ENCODE results near the gene GRM2.
A peak's percentile ranks its signal among the peaks of the same experiment; 100 is the strongest.

The GRM2 gene

DNA sequence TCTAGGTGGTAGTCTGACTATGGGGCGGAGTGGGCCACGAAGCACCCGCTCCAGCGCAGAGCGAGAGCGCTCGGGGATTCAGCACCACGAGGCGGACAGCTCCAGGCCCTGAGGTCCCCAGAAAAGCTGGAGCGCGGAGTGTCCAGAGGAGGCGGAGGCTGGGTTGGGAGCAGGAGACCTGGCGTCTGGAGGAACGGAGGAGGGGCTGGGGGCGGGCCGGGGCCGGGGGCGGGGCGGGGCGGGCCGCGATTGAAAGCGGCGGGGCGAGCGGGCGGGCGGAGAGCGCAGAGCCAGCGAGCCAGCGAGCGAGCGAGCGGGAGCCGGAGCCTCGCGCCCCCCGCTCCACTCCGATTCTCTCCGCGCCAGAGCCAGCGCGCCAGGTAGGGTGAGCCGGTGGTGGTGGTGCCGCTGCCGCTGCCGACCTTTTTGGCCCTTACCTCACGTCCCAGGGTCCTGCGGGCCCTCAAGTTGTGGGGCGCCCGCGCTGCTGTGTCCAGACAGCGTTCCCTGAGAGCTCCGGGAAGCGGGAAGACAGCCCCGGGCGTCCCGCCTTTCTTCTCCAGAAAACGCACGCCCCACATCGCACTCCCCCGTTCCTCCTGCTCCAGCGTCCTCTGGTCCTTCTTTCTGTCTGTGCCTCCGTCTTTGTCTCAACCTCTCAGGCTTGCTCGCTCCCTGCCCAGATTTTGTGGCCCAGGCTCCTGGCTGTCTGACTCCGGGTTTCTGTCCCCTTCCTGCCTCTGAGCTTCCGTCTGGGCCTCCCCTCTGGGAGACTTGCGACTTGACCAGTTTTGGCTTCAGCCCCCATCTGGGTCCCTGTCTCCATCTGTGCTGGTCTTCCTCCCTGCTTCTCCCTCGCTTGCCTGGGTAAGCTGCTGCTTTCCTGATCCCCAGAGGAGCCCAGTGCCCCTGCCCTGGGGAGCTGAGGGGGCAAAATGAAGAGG, at the start of gene GRM2:
Gene GRM2, plus strand, starts transcription at position 281 of the 944 bp plus-strand sequence. CDS start 1,916 bp downstream, outside the sequence.
- peak; percentile 87 for DNase-seq (ENCODE audit: low spot score)

- no peak for DNase-seq (ENCODE audit: low spot score)
These were observed 49.6 kb upstream of the GRM2 start for GRCh38 chr3:51657234-51657633.

DNA sequence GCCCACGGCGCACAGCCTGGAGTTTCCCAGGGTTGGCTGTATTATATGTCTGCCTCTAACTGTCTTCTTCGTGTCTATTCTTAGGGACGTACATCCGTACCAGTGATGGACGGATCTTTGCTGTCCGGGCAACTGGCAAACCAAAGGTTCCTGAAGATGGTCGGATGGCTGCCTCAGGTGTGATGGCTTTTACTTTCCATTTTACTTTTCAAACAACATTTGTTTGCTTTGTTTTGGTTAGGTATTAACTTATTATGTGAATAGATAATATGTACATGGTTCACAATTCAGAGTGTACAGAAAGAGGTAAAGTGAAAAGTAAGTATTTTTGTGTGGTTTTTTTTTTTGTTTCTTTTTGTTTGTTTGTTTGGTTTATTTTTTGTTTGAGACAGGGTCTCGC, 46.9 kb upstream of the GRM2 start:
- no peak for DNase-seq (ENCODE audit: low spot score)

DNA sequence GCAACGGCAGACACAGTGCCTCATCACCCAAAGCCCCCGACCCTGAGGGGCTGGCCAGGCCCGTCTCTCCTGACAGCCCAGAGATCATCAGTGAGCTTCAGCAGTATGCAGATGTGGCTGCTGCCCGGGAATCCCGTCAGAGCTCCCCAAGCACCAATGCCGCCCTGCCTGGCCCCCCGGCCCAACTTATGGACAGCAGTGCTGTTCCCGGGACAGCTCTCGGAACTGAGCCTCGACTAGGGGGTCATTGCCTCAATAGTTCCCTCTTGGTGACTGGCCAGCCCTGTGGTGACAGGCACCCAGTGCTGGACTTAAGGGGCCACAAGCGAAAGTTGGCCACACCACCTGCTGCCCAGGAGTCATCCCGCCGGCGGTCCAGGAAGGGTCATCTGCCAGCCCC, 44.4 kb upstream of the GRM2 start:
- DNase-seq (ENCODE audit: low spot score): no peak

DNA sequence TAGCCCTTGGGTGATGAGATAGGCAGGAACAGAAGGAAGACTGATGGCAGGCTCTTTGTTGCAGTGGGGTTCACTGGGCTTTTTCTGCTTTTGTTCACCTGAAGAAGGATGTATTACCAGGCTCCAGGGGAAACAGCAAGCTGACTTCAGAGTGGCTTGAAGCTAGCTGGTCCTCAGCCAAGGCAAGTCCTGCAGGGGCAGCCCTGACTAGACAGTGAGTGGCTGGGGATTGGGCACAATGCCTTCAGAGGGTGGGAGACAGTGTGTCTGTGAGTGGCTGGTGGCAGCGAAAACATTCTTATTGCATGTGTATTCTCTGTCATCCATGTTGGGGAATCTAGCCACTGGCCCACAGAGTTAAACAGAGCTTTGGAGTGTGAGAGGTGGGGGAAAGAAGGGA, 38.1 kb upstream of the GRM2 start:
- DNase-seq (ENCODE audit: low spot score): no peak

DNA sequence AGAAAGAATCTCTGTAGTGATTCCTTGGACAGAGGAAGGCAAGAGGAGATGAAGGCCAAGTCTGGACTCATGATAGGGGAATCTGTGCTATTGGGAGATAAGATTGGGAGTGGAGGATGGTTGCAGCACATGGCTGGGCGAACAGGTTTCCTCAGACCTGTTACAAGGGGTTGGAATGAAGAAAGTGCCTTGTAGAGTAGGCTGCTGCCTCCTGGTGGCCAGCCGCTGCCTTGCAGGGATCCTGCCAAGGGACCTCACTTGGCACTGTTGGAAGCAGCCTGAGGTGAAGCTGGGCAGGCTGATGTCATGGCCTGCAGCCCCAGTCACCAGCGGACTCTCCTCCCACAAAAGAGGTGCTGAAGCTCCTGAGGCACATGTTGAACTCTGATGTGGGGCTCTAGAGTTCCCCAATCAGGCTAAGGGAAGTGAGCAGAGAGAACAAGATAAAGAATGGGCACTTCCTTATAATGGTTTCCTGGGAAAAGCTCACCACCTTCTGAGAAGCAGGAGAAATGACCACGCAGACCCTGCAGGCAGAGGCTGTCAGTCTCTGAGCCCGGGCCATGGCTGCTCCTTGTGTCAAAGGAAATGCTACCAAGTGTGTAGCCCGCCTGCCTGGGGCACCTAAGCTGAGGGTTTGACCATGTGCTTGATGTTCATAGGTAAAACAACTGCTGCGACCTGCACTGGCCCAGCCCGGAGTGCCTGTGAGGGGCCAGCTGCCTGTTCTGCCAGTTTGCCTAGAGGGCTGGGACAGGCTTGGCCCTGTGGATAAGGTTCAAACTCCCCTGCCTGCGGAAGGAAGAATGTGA, 37.4 kb upstream of the GRM2 start:
- DNase-seq (ENCODE audit: low spot score): peak; percentile 74

GRCh38 chr3:51670053-51670822, 36.6 kb upstream of the GRM2 start:
- no peak for DNase-seq (ENCODE audit: low spot score)

DNA sequence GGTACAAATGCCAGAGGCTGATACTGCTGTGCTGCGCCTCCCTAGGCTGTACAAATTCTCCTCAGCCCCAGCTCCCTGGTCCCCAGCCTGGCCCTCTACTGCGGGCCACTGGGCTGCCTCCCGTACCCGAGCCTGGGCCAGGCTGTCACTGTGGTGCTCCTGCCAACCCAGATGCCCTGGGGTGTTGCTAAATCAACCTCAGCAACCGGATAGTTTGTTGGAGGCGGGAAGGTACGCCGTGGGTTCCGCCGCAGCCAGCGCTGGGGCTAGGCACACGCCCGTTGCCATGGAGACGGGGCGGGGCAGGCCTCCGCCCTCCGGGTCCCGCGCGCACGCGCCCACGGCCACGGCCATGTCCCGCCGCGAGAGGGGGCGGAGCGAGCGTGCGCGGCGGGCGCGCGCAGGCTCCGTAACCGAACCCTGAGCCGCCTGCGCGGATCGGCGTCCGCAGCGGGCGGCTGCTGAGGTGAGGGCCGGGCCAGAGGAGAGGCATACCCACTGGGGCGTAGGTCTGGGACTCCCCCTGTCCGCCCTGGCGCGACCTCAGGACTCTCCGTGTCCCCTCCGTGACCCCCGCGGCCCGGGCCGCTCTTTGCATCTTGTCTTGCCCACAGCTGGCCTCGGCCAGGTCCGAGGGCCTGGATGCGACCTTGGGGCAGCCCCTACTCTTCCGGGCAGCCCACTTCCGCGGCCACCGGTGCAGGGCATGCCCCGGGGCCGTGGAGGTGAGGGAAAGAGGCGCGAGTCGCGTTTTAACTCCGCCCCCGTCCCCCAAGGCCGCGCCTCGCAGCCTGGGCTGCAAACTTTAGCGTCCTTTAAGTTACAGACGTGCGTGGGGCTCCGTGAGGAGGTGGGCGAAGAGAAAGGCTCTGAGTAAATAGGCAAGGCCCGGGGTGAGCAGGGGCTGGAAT, 35.8 kb upstream of the GRM2 start, which contains the start of gene TEX264:
Gene TEX264, plus strand, starts transcription at position 430 of the 911 bp plus-strand sequence. CDS start 3,053 bp downstream, outside the sequence.
- peak; percentile 86 for DNase-seq (ENCODE audit: low spot score)

DNA sequence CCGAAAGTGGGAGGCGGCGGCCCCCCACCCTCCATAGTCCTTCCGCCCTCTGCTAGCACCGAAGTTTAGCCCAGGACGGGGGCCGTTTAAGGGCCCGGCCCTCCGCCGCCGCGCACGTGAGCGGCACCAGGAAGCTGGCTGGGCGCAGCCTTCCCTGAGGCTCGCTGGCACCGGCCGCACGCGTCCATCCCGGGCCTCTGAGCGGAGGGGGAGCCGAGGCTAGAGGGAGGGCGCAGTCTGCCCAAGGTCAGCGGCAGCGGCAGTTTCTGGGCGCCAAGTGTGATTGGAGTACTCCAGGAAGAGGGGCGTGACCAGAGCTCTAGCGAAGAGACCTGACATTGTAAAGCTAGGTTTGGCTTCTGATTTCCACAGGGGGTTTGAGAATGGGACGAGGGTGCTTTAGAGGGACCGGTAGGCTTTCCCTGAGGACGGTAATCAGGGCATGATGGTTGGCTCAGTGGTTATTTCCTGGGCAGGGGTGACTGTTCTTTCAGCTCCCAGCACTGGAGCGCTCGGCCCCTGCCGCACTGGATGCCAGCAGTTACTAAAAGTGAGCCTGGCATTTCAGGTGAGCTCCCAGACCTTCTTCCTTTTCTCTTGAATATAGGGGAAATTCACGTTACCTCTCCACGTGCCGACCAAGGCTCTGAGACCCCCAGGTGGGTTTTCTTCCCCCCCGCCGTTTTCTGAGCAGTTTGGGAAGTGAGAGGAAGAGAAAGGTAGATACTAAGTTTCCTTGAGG, 35.0 kb upstream of the GRM2 start:
- peak; percentile 82 for DNase-seq (ENCODE audit: low spot score)

- no peak for DNase-seq (ENCODE audit: low spot score)
These were observed 33.6 kb upstream of the GRM2 start for GRCh38 chr3:51673181-51673801.

GRCh38 chr3:51673802-51674654, 32.8 kb upstream of the GRM2 start:
- no peak for DNase-seq (ENCODE audit: low spot score)

DNA sequence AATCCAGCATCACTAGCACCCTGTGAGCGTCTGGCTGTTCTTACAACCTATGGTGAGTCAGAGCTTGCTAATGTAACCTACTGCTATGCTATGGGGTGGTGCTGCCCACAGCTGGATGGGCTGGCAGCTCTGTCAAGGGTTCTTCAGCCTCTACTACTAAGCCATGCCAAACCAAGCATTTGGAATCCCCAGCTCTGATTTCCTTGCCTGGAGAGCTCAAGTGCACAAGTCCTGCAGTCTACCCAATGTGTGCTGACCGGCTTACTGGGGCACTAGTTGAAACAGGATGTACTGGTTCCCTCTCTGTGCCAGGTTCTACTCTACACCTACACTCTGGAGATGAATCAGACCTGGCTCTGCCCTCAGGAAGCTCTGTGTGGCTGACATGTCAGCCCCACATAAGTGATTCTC, 31.7 kb upstream of the GRM2 start:
- DNase-seq (ENCODE audit: low spot score): no peak

DNA sequence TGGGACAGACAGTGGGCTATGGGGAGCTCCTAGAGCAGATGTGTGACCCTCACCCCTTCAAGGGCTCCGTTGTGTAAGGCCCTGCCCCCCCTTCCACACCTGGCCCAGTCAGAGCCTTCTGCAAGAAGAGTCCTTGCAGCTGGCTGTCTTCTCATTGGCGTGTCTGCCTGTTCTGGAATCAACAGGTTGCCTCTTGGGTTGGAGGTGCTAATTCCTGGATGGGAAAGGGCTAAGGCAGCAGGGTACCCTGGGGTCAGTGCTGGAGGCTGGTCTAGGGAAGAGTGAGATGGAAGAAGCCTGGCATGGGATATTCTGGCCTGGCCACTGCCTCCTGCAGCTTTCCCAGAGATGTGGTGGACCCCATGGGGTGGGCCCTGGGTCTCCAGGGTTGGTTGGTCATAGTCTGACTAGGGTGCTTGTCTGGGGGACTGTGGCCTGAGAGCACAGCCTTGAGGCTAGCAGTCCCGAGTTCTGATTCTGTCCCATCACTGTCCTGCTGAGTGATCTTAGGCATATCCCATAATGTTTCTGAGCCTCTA, 30.7 kb upstream of the GRM2 start:
- DNase-seq (ENCODE audit: low spot score): no peak

DNA sequence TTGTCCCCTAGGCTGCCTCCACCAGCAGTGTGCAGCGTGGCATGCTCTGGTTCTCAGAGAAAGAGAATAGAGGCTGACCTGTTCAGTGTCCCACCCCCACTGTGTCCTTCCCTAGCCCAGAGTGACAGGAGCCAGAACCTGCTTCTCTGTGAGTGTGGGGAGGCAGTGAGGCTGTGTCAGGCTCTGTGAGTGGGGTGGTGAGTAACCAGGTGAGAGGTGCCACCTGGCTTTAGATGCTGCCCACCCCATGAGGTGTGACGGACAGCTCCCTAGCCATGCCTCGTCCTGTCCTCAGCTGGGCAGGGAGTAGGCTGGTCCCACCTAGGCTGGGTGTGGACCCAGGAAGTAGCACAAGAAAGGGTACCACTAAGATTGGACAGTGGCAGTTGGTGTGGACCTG, 29.5 kb upstream of the GRM2 start:
- DNase-seq (ENCODE audit: low spot score): no peak

DNA sequence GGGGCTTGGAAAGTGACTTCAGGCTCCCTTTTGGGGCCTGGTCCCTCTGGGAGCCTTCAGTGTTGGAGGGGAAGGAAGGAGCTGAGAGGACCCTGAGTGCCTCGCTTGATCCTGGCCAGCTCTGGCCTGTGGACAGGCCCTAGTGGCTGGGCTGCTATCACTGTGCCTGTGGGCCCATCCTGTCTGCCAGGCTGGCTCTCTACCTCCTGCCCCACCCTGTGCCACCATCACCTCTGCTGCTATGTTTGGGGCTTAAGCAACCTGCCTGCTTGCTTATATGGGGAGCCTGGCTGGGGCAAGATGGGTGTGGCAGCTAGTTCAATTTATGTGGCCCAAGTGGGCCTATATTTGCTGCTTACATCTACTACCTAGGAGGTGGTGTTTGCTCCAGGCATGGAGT, 28.7 kb upstream of the GRM2 start:
- DNase-seq (ENCODE audit: low spot score): no peak

- DNase-seq (ENCODE audit: low spot score): no peak
These were observed 28.2 kb upstream of the GRM2 start for GRCh38 chr3:51678641-51679040.

DNA sequence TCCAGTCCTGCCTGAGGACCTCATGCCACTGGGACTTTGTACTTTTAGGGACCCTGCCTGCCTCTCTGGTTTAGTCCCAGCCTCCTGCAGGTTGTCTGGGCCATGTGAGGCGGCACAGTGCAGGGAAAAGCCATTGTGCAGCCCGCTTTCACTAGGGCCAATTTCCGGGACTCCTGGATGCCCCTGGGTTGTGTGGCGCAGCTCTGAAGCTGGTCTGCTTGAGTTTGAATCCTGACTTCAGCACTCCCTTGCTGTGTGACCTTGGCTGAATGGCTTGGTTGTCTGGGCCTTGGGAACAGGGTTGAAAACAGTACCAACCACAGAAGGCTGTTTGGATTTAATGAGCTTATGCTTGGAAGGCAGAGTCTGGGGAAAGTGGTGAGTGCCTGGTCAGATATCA, 27.6 kb upstream of the GRM2 start:
- no peak for DNase-seq (ENCODE audit: low spot score)

DNA sequence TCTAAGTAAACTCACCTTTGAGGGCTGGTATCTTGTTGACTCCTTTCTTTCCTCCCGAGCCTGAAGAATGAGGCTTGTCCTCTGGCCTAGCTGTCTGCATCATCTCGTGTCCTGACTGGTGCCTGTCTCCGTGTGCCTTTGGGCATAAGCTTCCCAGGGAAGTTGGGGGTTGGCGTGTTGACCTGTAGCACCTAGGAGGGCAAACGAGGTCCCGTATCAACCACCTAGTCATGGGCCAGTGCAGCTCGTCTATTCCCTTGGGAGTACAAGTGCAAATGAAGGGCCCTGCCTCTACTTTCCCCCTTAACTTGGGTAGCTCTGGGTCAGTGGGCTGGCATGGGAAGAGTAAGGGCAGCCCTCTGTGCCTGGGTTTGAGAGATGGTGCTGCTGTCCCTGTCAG, 27.1 kb upstream of the GRM2 start:
- DNase-seq (ENCODE audit: low spot score): no peak

DNA sequence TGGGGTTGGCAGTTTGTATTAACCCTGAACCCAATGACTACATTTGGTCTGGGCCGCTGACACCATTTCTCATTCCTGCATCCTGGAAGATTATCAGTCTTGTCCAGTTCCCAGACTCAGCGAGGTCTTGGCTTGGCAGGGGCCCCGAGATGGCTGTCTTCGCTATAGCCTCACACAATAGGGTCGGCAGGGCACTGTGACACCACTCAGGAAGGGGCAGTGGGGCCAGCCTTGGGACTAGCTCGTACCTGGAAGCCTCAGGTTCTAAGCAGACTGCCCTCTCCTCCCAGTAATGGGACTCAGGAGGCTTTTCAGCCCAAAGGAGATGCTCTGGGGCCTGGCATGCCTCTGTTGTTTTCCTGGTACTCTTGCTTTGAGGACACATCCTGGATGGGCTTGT, 26.7 kb upstream of the GRM2 start:
- no peak for DNase-seq (ENCODE audit: low spot score)
